Panc1 (cell line): ENCODE data around the gene ACSBG1. TPM values are rescaled to one million over a fixed set of nuclear protein-coding genes. Genes with fewer than 3 reads are reported as not detected.

Source experiments
- ATAC-seq: fragments of 200-7000 bp; cut with Tn5 transposase; 2 replicates; pipeline ENCODE4 v1.9.1; 2020; ENCODE audit warnings: mild to moderate bottlenecking, moderate library complexity
- BruUV-seq: library from RNA; stranded (reverse); fragments of 400-500 nt; replicated peaks from 2 replicates; lab custom pipeline; 2021; lab: Mats Ljungman, UMichigan
- CTCF ChIA-PET: fragments of 300-600 bp; sonication (Branson Sonifier 250); formaldehyde crosslinking; loops from one replicate; lab custom pipeline; 2022; ENCODE audit warnings: antibody characterized with exemption; lab: Charles Lee
- POLR2A ChIA-PET: fragments of 300-600 bp; sonication (Branson Sonifier 250); formaldehyde crosslinking; loops from one replicate; lab custom pipeline; 2022; ENCODE audit warnings: antibody characterized with exemption; lab: Charles Lee
- DNase-seq: peaks from one replicate; pipeline ENCODE4 v3.0.0-alpha.2; 2010; ENCODE audit warnings: low read depth, low spot score
- H3K27ac ChIP-seq: 2 replicates; pipeline ENCODE4 v1.5.1; 2011; ENCODE audit warnings: mild to moderate bottlenecking, low read length, inconsistent platforms
- H3K27me3 ChIP-seq: fragments of 200-500 bp; sonication (Bioruptor generic); 2 replicates; pipeline ENCODE4 v1.6.0; 2014; ENCODE audit warnings: low read length, inconsistent platforms; ENCODE audit not compliant: control insufficient read depth, insufficient read depth
- H3K36me3 ChIP-seq: fragments of 200-500 bp; sonication (Bioruptor generic); 2 replicates; pipeline ENCODE4 v1.5.1; 2014; ENCODE audit warnings: inconsistent platforms, mild to moderate bottlenecking, low read length, moderate library complexity; ENCODE audit not compliant: control insufficient read depth, insufficient read depth
- H3K4me1 ChIP-seq: 2 replicates; pipeline ENCODE4 v1.5.1; 2011; ENCODE audit warnings: inconsistent platforms, mild to moderate bottlenecking, low read length, moderate library complexity; ENCODE audit not compliant: control insufficient read depth, insufficient read depth
- H3K4me3 ChIP-seq, 2 experiments: 2 replicates each; pipeline ENCODE4 v1.5.1; 2011 to 2012; ENCODE audit warnings: low read depth in 2 of 2, low read length in 2 of 2, mild to moderate bottlenecking in 2 of 2, inconsistent platforms in 1 of 2, moderate library complexity in 1 of 2
- H3K9me3 ChIP-seq: fragments of 200-500 bp; sonication (Bioruptor generic); 2 replicates; pipeline ENCODE4 v1.5.1; 2014; ENCODE audit warnings: low read depth, mild to moderate bottlenecking, inconsistent platforms, low read length, moderate library complexity; ENCODE audit not compliant: control insufficient read depth, insufficient read depth
- POLR2AphosphoS5 ChIP-seq: IDR thresholded peaks from 2 replicates; pipeline ENCODE4 v1.6.1; 2012; ENCODE audit warnings: mild to moderate bottlenecking, low read depth, low read length, moderate library complexity
- SIN3A ChIP-seq: IDR thresholded peaks from 2 replicates; pipeline ENCODE4 v1.6.1; 2012; ENCODE audit warnings: low read depth, mild to moderate bottlenecking, low read length, moderate library complexity, borderline replicate concordance; ENCODE audit not compliant: insufficient read depth
- TCF7L2 ChIP-seq: IDR thresholded peaks from 2 replicates; pipeline ENCODE4 v1.6.1; 2011; ENCODE audit warnings: mild to moderate bottlenecking, low read depth, low read length, inconsistent platforms
- in situ Hi-C: cut with HindIII; loops from 2 replicates; pipeline ENCODE4 v1.10.0; 2016; ENCODE audit warnings: low sequenced_read_pairs, low pct_unique_long_range_greater_than_20kb
- intact Hi-C: fragments of 100-400 bp; cut with micrococcal nuclease; formaldehyde crosslinking; loops from one replicate; pipeline ENCODE4 v1.10.0; 2022; ENCODE audit not compliant: unreplicated experiment
- total RNA-seq: library from RNA; stranded (reverse); gene quantifications from one replicate; pipeline ENCODE4 v1.2.1, GENCODE V29; 2021; ENCODE audit not compliant: unreplicated experiment
- TF ChIP-seq, protein P1 (sequence below), 2 experiments: IDR thresholded peaks; 2 replicates each; pipeline ENCODE4 v1.6.1; 2011 to 2012; ENCODE audit warnings: low read depth in 2 of 2, control low read depth in 1 of 2, low read length in 1 of 2, mild to moderate bottlenecking in 1 of 2, moderate library complexity in 1 of 2; ENCODE audit not compliant: insufficient read depth in 1 of 2
- TF ChIP-seq, protein P2 (sequence below): fragments of 450-650 bp; IDR thresholded peaks from 2 replicates; pipeline ENCODE4 v1.5.1; 2017; ENCODE audit warnings: mild to moderate bottlenecking

The ACSBG1 gene
- total RNA-seq, 1 experiment from 2014 or later, result 0.31 TPM

DNA sequence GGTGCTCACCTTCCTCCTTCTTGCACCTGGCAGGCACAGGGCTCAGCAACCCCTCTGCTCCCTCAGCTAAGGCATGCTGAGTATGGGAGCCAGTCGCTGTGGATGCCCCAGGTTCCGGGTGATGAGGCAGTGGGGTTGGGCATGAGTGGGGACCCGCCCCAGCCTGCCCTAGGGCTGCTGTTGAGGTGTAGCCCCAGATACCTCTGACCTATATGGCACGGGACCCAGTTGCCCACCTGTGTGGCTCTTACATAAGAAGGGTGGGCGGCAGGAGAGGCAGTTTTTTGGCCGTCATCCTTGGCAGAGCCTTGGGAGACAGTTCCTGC, 21.0 kb downstream of the ACSBG1 start:
- POLR2A ChIA-PET, result no interaction called here
- ATAC-seq (no peak), DNase-seq (no peak)
- in situ Hi-C loops, result no loop called here
- Histone ChIP-seq H3K4me3 (no peak overlapping the region), H3K27ac (peak overlapping the region; percentile 63), H3K27me3 (no peaks in the 10 kb centered on the region), H3K36me3 (no peaks in the 10 kb centered on the region), H3K9me3 (no peaks in the 10 kb centered on the region), H3K4me1 (peaks cover 59% of the 10 kb centered on the region)
- CTCF ChIA-PET, result interaction anchor here (0.6 kb wide), 1 partner anchor 82 kb away, joined by 3 read pairs; no protein-coding TSS in a partner anchor
- intact Hi-C loops, result no loop called here
- TF ChIP-seq SIN3A (no peak), TCF7L2 (no peak), POLR2AphosphoS5 (no peak)
- TF ChIP-seq, protein P1, sequence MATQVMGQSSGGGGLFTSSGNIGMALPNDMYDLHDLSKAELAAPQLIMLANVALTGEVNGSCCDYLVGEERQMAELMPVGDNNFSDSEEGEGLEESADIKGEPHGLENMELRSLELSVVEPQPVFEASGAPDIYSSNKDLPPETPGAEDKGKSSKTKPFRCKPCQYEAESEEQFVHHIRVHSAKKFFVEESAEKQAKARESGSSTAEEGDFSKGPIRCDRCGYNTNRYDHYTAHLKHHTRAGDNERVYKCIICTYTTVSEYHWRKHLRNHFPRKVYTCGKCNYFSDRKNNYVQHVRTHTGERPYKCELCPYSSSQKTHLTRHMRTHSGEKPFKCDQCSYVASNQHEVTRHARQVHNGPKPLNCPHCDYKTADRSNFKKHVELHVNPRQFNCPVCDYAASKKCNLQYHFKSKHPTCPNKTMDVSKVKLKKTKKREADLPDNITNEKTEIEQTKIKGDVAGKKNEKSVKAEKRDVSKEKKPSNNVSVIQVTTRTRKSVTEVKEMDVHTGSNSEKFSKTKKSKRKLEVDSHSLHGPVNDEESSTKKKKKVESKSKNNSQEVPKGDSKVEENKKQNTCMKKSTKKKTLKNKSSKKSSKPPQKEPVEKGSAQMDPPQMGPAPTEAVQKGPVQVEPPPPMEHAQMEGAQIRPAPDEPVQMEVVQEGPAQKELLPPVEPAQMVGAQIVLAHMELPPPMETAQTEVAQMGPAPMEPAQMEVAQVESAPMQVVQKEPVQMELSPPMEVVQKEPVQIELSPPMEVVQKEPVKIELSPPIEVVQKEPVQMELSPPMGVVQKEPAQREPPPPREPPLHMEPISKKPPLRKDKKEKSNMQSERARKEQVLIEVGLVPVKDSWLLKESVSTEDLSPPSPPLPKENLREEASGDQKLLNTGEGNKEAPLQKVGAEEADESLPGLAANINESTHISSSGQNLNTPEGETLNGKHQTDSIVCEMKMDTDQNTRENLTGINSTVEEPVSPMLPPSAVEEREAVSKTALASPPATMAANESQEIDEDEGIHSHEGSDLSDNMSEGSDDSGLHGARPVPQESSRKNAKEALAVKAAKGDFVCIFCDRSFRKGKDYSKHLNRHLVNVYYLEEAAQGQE (IDR thresholded peaks at IDR 0.05; ENCODE audit: insufficient read depth in 1 of 2, low read depth in 2 of 2, low read length in 1 of 2), result no peak
- TF ChIP-seq, protein P2, sequence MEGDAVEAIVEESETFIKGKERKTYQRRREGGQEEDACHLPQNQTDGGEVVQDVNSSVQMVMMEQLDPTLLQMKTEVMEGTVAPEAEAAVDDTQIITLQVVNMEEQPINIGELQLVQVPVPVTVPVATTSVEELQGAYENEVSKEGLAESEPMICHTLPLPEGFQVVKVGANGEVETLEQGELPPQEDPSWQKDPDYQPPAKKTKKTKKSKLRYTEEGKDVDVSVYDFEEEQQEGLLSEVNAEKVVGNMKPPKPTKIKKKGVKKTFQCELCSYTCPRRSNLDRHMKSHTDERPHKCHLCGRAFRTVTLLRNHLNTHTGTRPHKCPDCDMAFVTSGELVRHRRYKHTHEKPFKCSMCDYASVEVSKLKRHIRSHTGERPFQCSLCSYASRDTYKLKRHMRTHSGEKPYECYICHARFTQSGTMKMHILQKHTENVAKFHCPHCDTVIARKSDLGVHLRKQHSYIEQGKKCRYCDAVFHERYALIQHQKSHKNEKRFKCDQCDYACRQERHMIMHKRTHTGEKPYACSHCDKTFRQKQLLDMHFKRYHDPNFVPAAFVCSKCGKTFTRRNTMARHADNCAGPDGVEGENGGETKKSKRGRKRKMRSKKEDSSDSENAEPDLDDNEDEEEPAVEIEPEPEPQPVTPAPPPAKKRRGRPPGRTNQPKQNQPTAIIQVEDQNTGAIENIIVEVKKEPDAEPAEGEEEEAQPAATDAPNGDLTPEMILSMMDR, result no peak
- no TSS peak for BruUV-seq

DNA sequence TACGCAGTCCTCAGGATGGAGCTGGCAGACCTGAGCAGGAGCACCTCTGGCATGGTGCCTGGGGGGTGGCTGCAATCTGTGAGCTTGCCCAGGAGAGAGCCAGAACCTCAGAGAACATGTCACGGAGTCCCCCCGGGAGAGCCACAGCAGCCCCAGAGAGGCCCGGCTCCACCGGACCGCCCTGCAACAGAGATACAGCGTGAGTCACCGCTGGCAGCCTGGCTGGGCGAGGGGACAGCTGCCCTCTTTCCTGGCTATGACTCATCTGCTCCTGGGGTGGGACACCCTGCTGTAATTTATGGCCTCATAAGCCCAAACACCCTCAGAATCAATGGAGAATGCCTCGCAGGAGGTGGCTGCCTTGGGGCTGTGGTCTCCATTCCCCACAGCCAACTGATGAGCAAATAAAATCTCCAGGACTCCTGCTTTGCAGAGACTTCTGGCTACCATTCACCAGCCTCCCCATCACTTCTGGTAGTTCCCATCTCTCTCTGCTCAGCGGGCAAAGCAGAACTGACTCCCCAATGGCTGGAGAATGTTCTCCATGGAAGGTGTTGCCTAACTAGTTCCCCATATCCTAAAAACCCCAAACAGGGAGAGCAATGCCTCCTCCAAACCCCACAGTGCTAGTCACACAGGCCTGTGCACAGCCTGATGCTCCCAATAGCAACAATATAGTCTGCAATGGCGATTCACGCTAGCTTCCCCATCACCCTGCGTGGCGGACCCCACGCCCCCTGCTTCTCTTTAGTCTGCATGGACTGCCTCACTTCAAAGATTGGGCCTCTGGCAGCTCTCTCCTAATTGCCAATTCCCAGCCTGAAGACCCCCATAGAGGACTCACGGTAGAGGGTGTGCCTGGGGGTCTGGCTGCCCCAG, 21.6 kb downstream of the ACSBG1 start:
- H3K4me3 ChIP-seq, result 0 out of 4 replicates have a peak overlapping the region, but pooled peaks of 1 of the 2 experiments have one; percentile 8
- TF ChIP-seq TCF7L2 (peak; percentile 39; the same call in 1 of the 2 replicates), POLR2AphosphoS5 (peak; percentile 57; the same call in 1 of the 2 replicates)
- TF ChIP-seq, protein P2, result no peak
- ATAC-seq (peak; percentile 88), DNase-seq (no peak)
- H3K4me1 ChIP-seq, result peaks cover 53% of the 10 kb centered on the region
- in situ Hi-C loops, result no loop called here
- CTCF ChIA-PET, result interaction anchor here (0.6 kb wide), 1 partner anchor 82 kb away, joined by 3 read pairs; no protein-coding TSS in a partner anchor
- no peaks in the 10 kb centered on the region for H3K36me3 ChIP-seq
- no TSS peak for BruUV-seq
- intact Hi-C loops, result no loop called here
- no peaks in the 10 kb centered on the region for H3K27me3 ChIP-seq
- H3K27ac ChIP-seq, result peak overlapping the region; percentile 67
- POLR2A ChIA-PET, result no interaction called here
- no peaks in the 10 kb centered on the region for H3K9me3 ChIP-seq
